Erythroblast (primary cell): ENCODE results near the gene STARD10.

Source experiments
- GATA1 ChIP-seq: IDR thresholded peaks from 2 replicates; pipeline ENCODE4 v1.6.1; 2011; ENCODE audit warnings: low read depth, mild to moderate bottlenecking, control low read depth, low read length, moderate library complexity
- POLR2A ChIP-seq: IDR thresholded peaks from 2 replicates; pipeline ENCODE4 v1.6.1; 2011; ENCODE audit warnings: mild to moderate bottlenecking, low read length

DNA sequence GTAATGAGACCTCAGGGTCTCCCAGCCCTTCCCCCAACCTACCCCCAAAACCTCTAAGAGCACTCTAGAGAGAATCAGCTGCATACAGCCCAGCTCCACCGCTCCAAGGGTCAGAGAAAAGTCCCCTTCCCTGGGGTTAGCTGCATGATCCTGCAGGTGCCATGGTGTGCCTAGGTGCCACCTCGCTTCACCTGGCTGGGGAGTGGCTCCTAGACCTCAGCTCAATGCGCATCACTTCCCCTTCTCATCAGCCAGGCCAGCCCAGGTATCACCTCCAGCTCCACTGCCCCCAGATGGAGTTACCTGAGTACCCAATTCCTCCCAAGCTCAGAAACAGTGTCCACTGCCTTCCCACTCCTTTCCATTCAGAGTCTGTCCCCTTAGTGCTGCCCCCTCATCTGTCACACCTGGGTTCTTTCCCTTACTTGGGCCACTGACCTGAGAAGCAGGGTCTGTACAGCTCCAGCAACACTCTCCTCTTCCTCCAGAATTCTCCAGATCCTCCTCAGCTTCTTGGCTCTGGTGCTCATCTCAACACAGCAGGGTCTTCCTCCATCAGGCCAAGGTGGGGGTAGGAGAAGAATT, 1.3 kb downstream of the STARD10 start:
- TF ChIP-seq POLR2A (no peak), GATA1 (no peak)
